Mesenteric fat pad (tissue), 1 donor: ENCODE results near the gene EPS15. TPM values are rescaled to one million over a fixed set of nuclear protein-coding genes. Genes with fewer than 3 reads are reported as not detected.
"Not testable (repeated sequence)": the region's sequence is repeated elsewhere in the genome, so short reads cannot be mapped to it uniquely, and the experiment has no call there.

ENCODE experiments used
- DNase-seq: peaks from one replicate; pipeline ENCODE4 v3.0.0-alpha.2; 2020; ENCODE audit warnings: low spot score
- total RNA-seq: library from RNA; stranded (reverse); fragmentation: NEBNext Ultra II Directional; extraction: Animal tissue kit (Norgen Biotek cat#: 25700); gene quantifications from one replicate; pipeline ENCODE4 v1.2.1, GENCODE V29; 2021
- donor health status: DM: yes; HTN: yes; CAD: no.

The EPS15 gene
- total RNA-seq, 1 donor from 2014 or later = 98.9 TPM

- DNase-seq = no peak
Measured at GRCh38 chr1:51543858-51544257, 24.8 kb upstream of the EPS15 start.

GRCh38 chr1:51542158-51542953 is 23.3 kb upstream of the EPS15 start:
- DNase-seq = no peak

GRCh38 chr1:51541313-51542050 is 22.4 kb upstream of the EPS15 start:
- no peak for DNase-seq

- no peak for DNase-seq
Measured at GRCh38 chr1:51537568-51537967, 18.5 kb upstream of the EPS15 start.

GRCh38 chr1:51535006-51535592 is 16.0 kb upstream of the EPS15 start:
- DNase-seq = no peak

GRCh38 chr1:51534447-51534846 is 15.4 kb upstream of the EPS15 start:
- no peak for DNase-seq

- DNase-seq = no peak
Measured at GRCh38 chr1:51532853-51533252, 13.8 kb upstream of the EPS15 start.

- DNase-seq = not testable (repeated sequence)
Measured at GRCh38 chr1:51530447-51530846, 11.4 kb upstream of the EPS15 start.

GRCh38 chr1:51527144-51527543 is 8.1 kb upstream of the EPS15 start:
- DNase-seq = no peak

GRCh38 chr1:51526248-51526647 is 7.2 kb upstream of the EPS15 start:
- no peak for DNase-seq

GRCh38 chr1:51525295-51525694 is 6.2 kb upstream of the EPS15 start:
- DNase-seq = no peak

- no peak for DNase-seq
Measured at GRCh38 chr1:51524817-51525216, 5.8 kb upstream of the EPS15 start.

GRCh38 chr1:51523931-51524330 is 4.9 kb upstream of the EPS15 start:
- DNase-seq = no peak

GRCh38 chr1:51520700-51521248 is 1.7 kb upstream of the EPS15 start:
- DNase-seq = no peak

GRCh38 chr1:51519865-51520699 is 1.0 kb upstream of the EPS15 start:
- no peak for DNase-seq

GRCh38 chr1:51518586-51519047 is 449 bp downstream of the EPS15 start:
- DNase-seq = no peak

- DNase-seq = no peak
Measured at GRCh38 chr1:51518033-51518585, 957 bp downstream of the EPS15 start.

- no peak for DNase-seq
Measured at GRCh38 chr1:51517361-51518032, 1.6 kb downstream of the EPS15 start.

- DNase-seq = no peak
Measured at GRCh38 chr1:51516649-51517158, 2.4 kb downstream of the EPS15 start.
